NCI-H446 (cell line): ENCODE measurements around the gene PSMA3.
A peak's percentile ranks its signal among the peaks of the same experiment; 100 is the strongest.
"Not testable (repeated sequence)": the region's sequence is repeated elsewhere in the genome, so short reads cannot be mapped to it uniquely, and the experiment has no call there.

Experiments
- DNase-seq, 2 experiments: peaks; one replicate each; lab custom pipeline; 2025; lab: John Stamatoyannopoulos, UW

Gene PSMA3

DNA sequence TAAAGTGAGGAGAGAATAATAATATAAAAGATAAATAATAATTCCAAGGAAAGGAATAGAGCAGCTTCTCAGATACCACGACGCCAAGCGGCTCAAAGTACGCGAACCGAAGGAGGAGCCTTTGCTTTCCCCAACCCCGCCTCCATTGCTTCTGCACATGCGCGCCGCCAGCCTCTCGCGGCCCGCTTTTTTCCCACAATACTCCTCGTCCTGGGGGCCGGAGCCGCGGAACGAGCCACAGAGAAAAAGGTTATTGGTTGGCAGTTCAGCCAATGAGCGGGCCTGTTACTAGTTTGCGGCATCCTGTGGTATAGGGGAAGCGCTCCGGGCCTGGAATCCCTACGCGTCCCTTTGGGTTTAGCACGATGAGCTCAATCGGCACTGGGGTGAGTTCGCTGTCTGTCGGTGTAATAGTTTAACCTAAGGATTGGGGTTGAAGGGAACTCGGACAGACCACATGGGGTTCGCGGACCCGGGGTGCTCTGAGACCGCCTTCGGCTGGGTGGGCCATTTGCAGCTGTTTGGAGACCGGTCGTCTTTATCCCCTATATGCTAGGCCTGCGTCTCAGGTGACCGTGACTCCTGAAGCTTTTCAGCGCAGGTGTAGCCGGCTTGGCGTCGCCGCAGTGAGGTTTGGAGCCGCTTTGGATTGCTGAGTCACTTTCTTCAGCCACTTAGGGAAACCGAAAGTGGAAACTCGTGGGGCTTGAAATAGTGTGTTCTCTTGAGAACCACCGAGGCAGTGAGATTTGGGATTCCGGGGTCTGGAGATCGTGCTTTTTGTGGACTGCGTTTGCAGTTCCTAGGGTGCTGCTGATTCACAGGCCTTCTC is at the start of gene PSMA3:
Gene PSMA3 (plus strand): TSS at position 288 of the 832 bp plus-strand sequence. CDS start 78 bp downstream, at position 366.
- peak; percentile 95 to 96 for DNase-seq

DNA sequence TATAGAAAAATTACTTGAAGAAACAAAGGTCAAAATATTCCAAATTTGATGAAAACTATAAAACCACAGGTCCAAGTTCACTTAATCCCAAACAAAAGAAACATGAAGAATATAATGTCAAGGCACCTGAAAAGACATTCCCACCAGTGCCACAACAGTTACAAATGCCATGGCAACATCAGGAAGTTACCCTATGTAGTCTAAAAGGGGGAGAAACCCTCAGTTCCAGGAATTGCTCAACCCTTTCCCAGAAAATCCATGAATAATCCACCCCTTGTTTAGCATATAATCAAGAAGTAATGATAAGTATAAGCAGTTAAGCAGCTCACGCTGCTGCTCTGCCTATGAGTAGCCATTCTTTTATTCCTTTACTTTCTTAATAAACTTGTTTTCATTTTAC is 48.4 kb upstream of the PSMA3 start:
- no peak for DNase-seq

DNA sequence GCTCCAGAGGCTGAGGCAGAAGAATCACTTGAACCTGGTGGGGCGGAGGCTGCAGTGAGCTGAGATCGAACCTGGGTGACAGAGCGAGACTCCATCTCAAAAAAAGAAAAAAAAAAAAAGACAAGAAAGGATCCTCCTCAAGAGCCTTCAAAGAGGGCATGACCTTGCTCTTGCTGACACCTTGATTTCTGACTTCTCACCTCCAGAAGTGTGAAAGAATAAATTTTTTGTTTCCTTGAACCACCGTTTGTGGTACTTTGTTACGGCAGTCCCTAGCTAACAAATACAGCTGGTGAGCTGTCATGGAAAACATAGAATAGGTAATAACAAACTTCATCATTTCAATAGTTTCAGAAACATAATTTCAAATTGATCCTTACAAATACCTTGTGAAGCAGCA is 46.6 kb upstream of the PSMA3 start:
- no peak for DNase-seq

DNA sequence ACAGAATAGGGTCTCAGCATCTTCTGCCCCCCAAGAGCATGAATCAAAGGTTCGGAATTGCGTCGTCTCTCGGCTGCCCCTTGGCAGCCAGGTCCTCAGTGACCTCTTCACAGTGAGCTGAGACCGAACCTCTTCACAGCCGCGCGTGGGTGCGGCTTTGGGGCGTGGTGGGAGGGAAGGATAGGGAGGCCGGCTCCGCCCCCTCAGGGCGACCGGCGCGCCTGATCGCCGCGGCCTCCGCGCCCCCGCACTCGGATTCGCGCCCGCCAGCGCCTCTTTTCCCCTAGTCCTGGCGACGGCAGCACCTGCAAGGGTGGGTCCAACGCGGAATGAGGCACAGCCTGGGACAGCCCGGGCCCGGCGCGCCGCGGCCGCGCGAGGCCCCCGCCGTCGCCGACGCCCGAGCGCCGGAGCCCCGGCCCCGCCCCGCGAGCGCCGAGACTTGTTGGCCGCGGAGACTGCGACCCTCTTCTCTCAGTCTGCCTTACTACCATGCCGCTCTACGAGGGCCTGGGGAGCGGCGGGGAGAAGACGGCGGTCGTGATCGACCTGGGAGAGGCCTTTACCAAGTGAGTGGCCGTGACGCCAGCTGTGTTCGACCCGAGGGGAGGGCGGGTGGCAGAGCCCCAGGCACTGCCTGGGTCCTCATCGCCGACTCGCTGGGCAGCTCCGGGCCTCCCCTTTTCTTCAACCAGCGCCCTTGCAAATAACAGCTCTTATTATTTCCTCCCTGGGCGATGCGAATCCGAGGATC is 44.7 kb upstream of the PSMA3 start, which contains the start of gene ACTR10:
Gene ACTR10 (plus strand): TSS at position 424 of the 754 bp plus-strand sequence. CDS start 69 bp downstream, at position 493.
- peak; percentile 55 to 83 for DNase-seq

DNA sequence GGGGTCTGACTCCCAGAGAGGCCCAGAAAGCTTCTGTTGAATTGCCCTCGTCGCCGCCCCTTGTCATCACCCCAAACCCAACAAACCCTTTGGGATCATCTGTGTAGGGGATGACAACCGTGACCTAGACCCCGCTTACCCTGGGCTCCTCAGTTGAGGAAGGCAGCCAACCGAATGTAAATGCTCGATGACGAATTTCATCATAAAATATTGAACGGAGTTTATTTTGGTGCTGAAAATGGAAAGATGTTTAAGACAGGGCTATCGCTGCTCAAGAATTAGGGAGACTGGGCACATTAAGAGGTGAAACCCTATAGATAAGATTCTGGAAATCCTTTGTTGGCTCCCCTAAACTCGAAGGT is 44.2 kb upstream of the PSMA3 start:
- no peak for DNase-seq

DNA sequence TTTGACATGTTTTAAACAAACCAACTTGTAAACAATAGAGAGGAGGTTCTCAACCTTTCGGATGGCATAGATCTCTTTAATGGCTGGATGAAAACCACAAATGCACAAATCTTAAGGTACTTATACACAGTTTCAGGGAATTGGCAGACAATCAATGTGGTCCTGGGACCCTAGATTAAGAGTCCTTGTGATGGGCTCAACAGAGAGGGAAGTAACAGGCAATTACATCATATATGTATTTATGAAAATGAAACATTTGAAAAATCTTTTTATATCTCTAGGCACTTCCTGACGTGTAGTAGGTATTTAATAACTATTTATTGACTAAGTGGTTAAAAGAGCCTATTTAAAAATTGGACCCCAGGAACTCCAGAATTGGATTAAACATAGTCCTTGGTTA is 43.8 kb upstream of the PSMA3 start:
- no peak for DNase-seq

DNA sequence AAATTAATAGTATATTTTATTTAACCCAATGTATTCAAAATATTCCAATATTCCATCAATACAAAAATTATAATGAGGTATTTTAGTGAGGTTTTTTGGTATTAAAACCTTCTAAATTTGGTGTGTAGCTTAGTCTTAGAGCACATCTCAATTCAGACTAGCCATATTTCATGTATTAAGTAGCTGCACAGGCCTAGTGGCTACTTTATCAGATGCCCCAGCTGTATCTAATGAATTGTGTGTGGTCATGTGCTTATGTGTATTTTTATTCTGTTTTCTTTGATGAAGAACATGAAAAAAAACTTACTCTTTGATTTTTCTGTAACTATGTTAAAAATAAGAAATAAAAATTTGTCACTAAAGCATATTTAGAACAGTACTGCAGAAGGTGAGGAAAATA is 31.5 kb upstream of the PSMA3 start:
- no peak for DNase-seq

DNA sequence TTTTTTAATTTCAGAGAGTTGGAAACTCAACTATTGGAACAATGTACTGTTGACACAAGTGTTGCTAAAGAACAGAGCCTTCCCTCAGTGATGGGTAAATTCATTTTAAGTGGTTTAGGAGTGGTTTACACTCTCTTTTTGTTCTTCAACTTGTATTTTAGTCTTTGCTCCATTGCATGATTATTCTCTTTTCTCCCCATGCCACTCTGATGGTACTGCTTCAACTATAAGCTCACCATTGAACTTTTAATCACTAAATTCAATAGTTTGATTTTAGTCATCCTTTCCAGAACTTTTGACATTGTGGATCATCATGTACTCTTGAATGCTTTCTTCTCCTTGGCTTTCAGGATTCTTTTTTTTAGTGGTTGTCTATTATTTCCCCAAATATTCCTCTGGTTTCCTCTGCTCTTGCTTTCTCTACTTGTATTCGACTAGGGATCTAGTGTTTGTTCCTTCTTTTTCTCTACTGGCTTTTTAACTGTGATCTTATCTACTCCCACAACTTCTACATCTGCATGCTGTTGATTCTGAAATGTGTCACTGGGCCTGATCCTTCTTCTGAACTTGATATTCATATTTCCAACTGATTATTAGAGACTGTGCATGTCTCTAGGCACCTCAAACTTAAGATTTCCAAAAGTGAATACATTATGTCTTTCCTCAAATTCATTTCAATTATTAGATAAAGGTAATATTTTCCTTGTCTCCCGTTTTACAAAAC is 29.3 kb upstream of the PSMA3 start:
- DNase-seq: no peak

DNA sequence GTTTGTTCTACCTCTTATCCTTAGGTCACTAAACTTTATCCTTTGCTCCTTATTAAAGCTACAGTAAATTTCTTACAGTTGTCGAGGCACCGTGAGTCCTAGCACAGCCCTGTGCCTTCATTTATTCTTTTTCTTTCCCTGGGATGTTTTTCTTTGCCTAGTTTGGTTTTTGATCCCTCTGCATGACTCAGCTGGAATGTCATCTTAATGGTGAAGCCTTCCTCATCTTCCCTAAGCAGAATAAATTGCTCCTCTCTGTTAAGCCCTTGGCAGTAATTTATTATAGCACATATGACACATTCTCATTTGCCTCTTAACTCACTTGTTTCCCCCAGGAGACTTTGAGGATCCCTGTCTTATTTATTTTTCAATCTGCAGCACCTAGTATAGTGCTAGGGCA is 28.1 kb upstream of the PSMA3 start:
- no peak for DNase-seq

DNA sequence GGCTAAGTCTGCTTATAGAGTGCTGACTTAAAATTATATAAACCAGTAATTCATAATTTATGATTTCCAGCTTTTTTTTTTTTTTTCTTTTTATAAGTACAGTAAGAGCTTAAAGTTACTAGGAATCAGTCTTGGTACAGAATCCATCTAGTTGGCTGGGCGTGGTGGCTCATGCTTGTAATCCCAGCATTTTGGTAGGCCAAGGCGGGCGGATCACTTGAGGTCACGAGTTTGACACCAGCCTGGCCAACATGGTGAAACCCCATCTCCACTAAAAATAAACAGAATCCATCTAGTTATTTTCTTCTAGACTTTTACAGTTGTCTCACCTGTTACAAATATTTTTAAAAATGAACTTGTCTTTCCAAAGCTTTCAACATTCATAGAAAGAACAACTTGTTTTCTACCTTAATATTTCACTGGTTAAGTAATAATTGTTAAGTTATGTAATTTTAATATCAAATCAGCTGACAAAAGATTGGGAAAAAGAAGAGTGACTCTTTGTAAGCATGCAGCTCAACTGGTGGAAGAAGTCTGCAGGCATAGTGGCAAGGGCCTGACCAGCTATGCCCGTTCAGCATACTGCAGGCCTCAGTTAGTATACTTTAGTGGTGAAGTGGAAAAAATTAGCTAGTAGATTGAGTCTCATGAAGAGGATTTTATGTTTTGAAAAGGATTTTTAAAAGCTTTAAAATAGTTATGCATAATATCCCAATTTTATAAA is 17.4 kb upstream of the PSMA3 start:
- DNase-seq: no peak

DNA sequence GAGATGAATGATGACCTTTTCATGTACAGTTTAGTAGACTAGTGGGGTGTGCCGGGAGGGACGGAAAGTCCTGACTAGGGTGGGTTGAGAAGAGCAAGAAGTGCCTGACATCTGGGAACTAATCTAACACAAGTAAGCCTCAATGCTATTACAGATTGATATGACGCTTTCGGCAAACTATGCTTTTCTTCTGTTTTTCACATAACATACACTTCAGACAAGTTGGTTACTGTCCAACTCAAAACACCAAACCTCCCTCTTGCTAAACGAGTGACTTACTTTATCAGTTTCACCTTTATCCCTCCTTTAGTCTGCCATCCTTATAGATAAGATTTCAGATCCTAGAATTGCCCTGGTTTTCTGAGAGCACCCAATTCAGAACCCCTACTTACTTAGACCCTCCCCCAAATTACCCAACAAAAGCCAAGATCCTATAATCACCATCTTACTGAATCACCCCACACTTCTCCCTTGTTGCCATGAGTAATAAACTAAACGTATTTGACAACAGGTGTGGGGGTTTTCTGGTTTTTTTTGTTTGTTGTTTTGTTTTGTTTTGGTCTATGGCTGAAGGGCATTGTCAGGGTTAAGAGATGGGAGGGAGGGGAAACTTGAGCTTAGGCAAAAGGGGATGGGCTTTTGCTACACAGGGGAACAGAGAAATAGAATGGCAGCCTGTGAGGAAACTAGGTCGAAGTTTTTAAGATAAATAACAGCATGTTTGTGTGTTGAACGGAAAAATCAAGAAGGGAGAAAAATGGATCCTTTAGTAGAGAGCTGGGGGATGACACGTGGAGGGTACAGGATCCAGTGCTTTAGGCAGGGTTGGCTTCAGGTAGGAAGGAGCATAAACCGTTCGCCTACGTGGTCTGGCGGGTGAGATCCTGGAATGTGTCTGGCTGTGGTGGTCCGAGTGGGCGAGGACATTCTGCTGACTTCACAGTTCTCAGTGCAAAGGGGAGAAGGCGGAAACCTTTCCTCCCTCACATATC is 6.1 kb upstream of the PSMA3 start:
- DNase-seq: no peak

DNA sequence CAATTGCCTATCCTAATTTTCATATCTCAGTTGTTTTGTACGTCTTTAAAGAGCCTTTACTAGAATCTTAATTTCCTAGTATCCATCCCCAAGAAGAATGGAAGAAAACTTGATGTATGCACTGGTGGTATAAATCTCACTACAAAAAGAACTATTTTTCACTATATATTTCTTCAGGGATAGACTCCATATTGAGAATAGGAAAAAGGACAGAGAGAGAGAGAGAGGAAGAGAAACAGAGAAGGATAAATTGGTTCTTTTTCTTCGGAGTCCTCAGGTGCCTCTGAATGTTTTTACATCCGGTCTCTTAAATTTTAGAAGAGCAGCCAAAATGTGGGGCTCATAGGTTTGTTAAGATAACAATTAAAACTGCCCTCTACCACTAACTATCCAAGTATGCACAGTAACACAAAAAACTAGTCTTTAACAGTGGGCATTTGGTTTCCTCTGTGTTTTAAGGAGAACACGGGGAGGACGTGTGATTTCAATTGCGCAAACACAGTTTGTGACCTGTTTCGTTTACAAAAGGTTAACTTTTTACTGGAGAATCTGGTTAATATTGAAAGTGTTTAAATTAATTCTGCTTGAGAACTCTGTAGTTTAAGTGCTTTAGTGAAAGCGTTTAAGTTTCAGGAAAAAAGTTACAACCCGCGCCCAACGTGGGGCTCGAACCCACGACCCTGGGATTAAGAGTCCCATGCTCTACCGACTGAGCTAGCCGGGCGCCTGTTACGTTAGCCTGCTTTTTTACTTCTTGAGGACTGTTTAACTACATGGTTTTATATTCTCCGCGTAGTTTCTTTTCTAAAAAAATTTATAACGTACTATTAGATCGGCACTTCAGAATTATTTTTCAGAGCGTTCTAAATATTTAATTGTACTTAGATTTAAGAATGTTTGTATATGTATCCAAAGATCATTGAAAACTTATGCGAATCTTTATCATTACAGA is 5.1 kb upstream of the PSMA3 start:
- DNase-seq: peak; percentile 41 to 82

DNA sequence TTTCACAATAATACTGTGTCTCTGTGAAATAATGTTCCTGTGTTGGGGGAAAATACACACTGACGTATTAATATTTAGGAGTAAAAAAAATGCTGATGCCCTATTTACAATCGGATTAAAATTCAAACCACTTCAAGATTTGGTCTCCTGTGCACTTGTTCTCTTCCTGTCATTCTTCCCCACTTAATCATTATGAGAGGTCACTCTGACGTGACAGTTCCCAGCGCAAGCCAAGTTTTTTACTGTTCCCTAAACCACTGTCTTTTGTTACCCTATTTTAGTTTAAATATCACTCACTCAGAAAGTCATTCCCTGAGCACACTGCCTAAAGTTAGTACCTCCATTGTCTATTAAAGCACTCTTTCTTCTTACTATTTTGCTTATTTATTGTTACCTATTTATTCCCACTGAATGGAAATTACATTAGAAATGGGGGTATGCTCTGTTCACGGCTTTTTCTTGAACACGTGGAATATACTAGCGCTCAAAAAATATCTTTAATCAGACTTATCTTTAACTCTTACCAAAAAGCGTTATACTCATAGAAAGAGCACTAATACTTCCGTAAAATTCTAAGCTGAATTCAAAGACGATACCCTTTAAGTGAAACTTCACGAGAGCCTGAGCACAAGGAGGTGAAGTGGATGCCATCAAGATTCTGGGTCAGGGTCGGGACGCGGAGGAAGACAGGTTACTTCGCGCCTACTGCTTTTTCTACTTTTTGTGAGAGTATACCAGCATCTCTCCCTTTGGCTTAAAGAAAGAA is 670 bp upstream of the PSMA3 start:
- peak; percentile 79 for DNase-seq

DNA sequence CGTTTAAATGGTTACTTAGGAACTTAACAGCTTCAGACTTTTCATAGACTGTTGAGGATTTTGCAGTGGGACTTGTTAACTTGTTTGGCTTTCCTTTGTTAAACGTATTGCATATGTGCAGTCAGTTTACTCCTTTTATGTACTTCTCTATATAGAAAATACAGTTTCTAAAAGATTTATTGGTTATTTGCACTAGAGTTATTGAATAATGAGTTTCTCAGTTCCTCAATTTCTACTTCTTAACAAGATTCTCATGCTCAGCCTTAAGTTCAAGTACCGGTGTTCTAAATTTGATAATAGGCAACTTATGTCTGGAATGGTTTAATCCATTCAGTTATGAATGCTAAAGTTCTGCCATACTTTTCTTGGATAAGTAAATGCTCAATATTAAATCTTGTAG is 919 bp downstream of the PSMA3 start:
- DNase-seq: no peak

DNA sequence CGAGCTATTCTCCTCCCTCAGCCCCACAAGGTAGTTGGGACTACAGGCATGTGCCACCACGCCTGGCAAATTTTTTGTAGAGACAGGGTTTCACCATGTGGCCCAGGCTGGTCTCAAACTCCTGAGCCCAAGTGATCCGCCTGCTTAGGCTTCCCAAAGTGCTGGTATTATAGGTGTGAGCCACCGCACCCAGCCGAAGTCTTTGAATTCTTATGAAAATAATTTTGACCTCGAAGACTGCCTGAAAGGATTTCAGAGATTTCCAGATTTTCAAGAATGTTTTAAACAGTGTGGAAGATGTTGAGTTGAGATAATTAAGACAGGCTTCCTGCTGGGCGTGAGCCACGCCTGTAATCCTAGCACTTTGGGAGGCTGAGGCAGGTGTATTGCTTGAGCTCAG is 5.0 kb downstream of the PSMA3 start:
- no peak for DNase-seq

DNA sequence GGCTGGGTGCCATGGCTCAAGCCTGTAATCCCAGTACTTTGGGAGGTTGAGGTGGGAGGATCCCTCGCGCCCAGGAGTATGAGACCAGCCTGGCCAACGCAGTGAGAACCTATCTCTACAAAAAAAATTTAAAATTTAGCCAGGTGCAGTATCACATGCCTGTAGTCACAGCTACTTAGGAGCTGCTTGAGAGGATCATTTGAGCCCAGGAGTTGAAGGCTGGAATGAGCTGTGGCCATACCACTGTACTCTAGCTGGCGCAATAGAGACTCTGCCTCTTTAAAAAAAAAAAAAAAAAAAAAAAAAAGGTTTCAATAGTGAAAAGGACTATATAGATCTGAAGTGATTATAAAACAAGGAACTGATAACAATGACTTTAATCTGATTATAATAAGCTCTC is 13.5 kb downstream of the PSMA3 start:
- no peak for DNase-seq

DNA sequence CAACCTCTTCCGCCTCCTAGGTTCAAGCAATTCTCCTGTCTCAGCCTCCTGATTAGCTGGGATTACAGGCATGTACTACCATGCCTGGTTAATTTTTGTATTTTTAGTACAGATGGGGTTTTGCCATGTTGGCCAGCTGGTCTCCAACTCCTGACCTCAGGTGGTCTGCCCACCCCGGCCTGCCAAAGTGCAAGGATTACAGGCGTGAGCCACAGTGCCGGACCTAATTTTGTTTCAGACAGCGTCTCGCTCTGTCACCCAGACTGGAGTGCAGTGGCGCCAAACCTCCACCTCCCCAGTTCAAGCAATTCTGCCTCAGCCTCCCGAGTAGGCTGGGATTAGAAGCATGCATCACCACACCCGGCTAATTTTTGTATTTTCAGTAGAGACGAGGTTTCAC is 17.4 kb downstream of the PSMA3 start:
- DNase-seq: not testable (repeated sequence)

DNA sequence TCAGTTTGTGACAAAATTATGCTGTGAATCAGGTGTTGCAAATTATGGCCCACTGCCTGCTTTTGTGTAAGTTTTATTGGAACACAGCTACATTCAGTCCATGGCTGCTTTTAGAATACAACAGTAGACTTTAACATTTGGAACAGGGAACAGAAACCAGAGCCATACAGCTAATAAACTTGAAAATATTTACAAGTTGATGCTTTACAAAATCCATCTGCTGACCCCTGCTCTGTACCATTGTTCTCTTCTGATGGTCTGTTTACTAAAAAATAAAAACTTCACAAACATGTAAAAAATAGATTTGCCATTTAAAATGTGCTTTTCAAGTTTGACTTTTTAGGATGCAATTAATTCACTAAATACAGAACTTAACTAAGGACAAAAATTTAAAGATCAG is 20.8 kb downstream of the PSMA3 start:
- no peak for DNase-seq

DNA sequence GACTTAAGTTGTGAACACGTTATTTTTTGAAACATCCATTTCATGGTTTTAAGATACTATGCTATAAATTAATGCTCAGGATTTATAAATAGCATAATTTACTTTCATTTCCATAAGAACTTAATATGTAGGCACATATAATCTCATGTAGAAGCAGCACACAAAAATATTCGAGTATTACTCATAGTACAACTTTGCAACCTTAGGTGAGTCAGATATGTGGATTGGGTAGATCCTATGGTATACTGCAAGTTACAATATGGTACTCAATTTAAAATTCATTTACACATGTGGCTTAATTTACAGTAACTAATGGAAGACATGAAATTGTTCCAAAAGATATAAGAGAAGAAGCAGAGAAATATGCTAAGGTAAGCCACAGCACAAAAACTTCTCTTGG is 26.0 kb downstream of the PSMA3 start:
- no peak for DNase-seq
